ENCODE results near the gene COPA.
"Not testable (repeated sequence)": the region's sequence is repeated elsewhere in the genome, so short reads cannot be mapped to it uniquely, and the experiment has no call there.

COPA gene

DNA sequence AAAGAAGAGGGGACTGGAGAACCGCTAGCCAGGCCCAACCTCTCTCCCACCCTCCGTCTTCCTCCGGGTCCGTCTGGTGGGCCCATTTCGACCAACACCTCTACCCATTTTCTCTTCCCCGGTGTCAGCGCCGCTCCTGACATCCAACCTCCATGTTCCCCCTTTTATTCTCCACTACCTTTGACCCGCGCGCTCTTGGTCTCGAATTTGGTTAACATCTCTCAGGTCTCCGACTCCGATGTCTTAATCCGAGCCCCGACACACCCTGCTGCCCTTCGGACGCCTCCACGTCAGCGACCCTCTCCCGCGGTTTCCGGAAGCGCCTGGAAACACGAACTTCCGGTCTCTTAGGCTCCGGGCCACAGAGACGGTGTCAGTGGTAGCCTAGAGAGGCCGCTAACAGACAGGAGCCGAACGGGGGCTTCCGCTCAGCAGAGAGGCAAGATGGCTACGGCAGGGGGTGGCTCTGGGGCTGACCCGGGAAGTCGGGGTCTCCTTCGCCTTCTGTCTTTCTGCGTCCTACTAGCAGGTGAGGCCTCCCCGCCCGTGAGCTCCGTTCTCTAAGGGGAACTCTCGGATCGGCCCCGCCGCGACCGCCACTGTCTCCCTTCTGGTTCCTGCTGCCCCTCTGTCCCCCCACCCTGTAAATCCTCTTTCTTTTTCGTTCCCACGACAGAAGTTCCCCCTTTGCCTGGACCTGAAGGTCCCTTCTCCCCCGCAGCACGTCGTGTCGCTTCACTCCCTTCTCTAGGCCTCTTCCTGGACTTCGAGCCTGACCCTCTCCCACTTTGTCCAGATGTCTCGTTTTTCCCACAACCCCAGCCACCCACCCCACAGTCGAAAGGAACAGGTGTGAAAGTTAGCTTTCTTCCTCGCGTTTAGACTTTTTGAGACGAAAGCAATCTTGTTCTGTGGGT, at the start of gene COPA, which contains the start of gene NCSTN:
Gene COPA, minus strand, starts transcription at position 298 of the 917 bp plus-strand sequence. Its CDS starts 80 bp downstream, at position 218.
Gene NCSTN, plus strand, starts transcription at position 431 of the 917 bp plus-strand sequence. Its CDS starts 14 bp downstream, at position 445.
- in situ Hi-C loops (cut with MboI; ENCODE audit: low sequenced_read_pairs) = no loop called here

GRCh38 chr1:160388406-160388805, 45.4 kb upstream of the COPA start:
- in situ Hi-C loops (cut with MboI; ENCODE audit: low sequenced_read_pairs) = not testable (repeated sequence)

DNA sequence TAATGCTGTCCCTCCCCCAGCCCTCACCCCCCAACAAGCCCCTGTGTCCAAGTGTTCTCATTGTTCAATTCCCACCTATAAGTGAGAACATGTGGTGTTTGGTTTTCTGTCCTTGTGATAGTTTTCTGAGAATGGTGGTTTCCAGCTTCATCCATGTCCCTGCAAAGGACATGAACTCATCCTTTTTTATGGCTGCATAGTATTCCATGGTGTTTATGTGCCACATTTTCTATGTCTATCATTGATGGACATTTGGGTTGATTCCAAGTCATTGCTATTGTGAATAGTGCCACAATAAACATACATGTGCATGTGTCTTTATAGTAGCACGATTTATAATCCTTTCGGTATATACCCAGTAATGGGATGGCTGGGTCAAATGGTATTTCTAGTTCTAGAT, 41.8 kb upstream of the COPA start:
- in situ Hi-C loops (cut with MboI; ENCODE audit: low sequenced_read_pairs) = not testable (repeated sequence)

GRCh38 chr1:160377585-160378206, 34.6 kb upstream of the COPA start:
- in situ Hi-C loops (cut with MboI; ENCODE audit: low sequenced_read_pairs) = loop anchor here (10.0 kb wide), 1 partner anchor 283 kb away; the partner anchor contains the start of gene IGSF8

- in situ Hi-C loops (cut with MboI; ENCODE audit: low sequenced_read_pairs) = loop anchor here (10.0 kb wide), 1 partner anchor 282 kb away; the partner anchor contains the start of gene IGSF8
Observed at GRCh38 chr1:160376525-160377131, 33.6 kb upstream of the COPA start.

GRCh38 chr1:160375788-160376524, 32.9 kb upstream of the COPA start:
- in situ Hi-C loops (cut with MboI; ENCODE audit: low sequenced_read_pairs) = loop anchor here (10.0 kb wide), 1 partner anchor 281 kb away; the partner anchor contains the start of gene IGSF8

DNA sequence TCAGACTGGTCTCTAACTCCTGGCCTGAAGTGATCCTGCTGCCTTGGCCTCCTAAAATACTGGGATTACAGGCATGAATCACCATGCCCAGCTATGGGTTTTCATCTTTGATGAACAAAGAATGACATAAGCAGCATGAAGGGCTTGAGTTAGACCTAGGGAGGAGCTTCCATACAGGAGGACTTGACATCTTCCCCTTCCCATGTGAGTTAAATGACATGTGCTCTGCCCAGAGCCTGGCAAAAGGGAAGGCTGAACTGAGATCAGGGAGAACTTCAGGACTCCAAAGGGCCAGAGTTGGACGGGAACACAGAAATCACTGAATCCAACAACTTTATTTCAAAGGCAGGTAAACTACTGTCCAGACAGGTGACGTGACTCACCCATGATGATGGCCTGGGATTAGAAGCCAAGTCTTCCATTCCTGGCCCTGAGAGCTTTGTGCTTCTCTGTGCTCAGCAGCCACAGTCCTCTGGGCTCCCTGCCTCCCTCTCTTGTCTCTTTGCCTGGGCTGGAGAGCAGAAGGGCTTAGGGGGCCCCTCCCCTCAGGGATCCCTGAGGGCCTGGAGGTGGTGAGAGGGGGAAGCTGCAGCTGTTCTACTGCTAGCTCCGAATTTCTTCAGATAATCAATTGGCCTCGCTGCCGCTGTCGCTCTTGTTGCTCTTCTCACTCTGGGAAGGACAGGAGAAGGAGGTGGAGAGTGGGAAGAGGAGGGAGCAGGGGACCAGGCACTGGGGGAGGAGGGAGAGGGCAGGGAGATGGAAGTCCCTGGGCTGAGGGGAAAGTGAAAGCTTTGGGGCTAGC, 31.5 kb upstream of the COPA start:
- in situ Hi-C loops (cut with MboI; ENCODE audit: low sequenced_read_pairs) = loop anchor here (10.0 kb wide), 1 partner anchor 280 kb away; the partner anchor contains the start of gene IGSF8

GRCh38 chr1:160373696-160374095, 30.6 kb upstream of the COPA start:
- in situ Hi-C loops (cut with MboI; ENCODE audit: low sequenced_read_pairs) = loop anchor here (10.0 kb wide), 1 partner anchor 279 kb away; the partner anchor contains the start of gene IGSF8

DNA sequence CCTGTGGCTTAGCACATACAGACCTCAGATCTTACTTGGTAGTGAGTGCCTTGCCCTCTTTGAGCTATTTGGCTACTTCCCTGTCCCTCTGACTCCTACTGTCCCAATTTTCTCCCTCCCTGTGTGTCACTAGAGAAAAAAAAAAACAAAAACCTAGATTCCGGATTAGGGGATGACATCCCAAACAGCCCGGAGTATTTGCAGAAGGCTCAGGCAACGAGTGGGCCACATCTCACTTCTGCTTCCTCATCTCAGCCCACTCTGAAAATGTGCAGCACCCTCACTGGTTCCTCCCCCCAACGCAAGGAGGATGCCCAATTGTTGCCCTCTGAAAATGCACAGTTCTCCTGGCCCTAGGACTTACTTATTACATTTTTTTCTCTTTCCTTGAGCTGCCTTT, 28.7 kb upstream of the COPA start:
- in situ Hi-C loops (cut with MboI; ENCODE audit: low sequenced_read_pairs) = loop anchor here (10.0 kb wide), 1 partner anchor 277 kb away; the partner anchor contains the start of gene IGSF8

DNA sequence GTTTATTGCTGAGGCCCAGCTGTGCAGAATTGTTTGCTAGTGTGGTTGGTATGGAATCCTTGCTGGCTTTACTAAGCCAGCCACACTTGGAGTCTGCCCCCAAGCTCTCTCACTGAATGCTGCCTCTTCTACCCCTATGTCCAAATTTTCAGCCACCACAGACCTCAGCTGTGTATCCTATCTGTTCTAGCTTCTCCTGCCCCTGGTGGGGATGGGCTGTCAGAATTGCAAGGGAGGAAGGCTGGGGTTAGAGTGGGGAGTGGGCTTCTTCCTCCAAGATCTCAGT, 28.2 kb upstream of the COPA start:
- in situ Hi-C loops (cut with MboI; ENCODE audit: low sequenced_read_pairs) = loop anchor here (10.0 kb wide), 1 partner anchor 276 kb away; the partner anchor contains the start of gene IGSF8

- in situ Hi-C loops (cut with MboI; ENCODE audit: low sequenced_read_pairs) = loop anchor here (10.0 kb wide), 1 partner anchor 276 kb away; the partner anchor contains the start of gene IGSF8
Observed at GRCh38 chr1:160370561-160371345, 27.7 kb upstream of the COPA start.

DNA sequence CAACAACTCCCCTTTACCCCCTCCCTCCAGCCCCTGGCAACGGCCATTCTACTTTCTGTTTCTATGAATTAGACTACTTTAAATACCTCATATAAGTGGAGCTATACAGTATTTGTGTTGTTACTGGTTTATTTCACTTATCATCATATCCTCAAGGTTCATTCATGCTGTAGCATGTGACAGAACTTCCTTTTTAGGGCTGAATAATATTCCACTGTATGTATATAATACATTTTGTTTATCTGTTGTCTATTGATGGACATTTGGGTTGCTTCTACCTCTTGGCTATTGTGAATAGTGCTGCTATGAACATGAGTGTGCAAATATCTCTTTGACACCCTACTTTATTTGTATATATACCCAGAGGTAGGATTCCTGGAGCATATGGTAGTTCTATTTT, 26.0 kb upstream of the COPA start:
- in situ Hi-C loops (cut with MboI; ENCODE audit: low sequenced_read_pairs) = no loop called here

DNA sequence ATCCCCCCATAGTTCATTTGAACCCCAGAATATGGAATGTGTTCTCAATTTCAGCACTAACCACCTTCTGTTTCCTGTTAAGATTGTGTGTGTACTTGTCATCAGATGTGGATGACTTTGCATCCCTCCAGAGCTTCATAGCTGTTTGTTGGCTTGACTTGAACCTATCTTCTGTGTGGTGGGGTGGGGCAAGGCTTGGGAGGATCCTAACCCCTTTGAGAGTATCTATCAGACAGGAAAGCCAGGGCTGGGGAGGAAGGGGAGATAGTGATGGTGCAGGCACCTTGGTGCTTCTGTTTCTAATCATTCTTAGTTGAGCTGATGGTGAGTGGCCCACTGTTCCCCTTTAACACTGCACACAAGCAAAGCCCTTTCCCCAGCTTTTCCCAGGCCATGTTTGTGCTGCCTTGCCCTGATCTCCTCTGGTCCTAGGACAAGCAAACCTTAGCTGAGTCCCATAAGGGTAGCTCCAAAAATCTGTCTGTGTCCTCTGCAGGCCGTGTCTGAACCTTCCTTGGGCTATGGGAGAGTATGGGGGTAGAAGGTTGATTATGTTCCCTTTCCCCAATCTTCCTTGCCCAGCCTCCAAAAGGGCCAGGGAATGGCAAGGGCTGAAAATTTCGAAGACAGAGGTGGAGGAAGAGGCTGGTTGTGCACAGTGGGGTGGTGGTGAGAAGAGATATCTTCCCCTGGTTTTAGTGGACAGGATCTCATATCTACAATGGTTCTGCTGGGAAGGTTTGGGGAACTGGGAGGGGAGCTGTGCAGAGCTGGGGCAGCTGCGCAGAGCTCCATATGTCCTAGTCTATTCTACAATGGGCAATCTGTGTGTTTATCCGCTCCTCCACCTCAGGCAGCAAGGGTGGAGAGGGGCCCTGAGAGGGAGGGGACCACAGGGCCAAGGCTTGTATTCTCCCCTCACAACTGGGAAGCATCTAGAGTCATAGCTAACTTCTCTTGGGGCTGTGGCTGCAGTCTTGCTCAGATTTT, 25.2 kb upstream of the COPA start:
- in situ Hi-C loops (cut with MboI; ENCODE audit: low sequenced_read_pairs) = no loop called here

- in situ Hi-C loops (cut with MboI; ENCODE audit: low sequenced_read_pairs) = no loop called here
Observed at GRCh38 chr1:160367516-160367900, 24.5 kb upstream of the COPA start.

GRCh38 chr1:160366731-160367515, 23.9 kb upstream of the COPA start, which contains the start of gene NHLH1:
Gene NHLH1 (plus strand): TSS chr1:160367071. CDS start chr1:160370732, 3,661 bp downstream.
- in situ Hi-C loops (cut with MboI; ENCODE audit: low sequenced_read_pairs) = no loop called here

- in situ Hi-C loops (cut with MboI; ENCODE audit: low sequenced_read_pairs) = no loop called here
Observed at GRCh38 chr1:160365325-160365724, 22.3 kb upstream of the COPA start.
